ENCODE results near the gene MEIS1.

Gene MEIS1

DNA sequence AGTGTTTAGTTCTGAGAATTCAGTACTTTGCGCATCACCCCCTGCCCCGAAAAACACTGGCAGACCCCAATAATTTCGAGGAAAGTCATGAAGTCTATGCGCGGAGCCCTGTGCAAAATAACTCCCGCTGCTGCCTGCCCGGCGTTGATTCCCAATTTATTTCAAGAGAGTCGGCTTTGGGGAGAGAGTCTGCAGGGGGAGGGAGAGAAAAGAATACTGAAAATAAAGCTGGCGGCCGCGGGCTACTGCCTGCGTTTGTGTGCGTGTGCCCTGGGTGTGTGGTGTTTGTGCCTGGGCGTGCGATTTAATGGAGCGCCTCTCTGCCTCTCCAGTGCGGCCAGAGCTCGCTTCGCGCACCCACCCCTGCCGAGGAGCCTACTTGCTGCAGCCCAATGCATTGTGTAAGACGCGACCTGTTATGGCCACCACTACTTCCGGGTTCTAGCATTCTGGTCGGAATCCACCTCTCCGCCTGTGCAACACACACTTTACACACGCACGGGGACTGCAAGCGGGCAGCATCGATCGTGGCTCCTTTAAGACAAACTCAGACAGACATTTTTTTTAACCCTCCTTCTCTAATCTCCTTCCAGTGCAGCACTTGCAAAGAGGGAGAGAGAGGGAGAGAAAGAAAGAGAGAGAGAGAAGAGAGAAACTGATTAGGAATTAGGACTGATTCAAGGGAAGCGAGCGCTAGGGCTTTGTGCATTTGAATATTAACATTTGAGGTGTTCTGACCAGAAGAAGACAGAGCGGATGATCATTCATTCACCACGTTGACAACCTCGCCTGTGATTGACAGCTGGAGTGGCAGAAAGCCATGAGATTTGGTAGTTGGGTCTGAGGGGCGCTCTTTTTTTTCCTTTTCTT is at the start of gene MEIS1:
MEIS1 (plus strand) TSS at position 447 of the 870 bp plus-strand sequence. CDS start 732 bp downstream, outside the sequence.
- peak; percentile 94 to 98 (median 96) for DNase-seq

- no peak for DNase-seq
These were observed 47.7 kb upstream of the MEIS1 start for GRCh38 chr2:66387016-66387753.

DNA sequence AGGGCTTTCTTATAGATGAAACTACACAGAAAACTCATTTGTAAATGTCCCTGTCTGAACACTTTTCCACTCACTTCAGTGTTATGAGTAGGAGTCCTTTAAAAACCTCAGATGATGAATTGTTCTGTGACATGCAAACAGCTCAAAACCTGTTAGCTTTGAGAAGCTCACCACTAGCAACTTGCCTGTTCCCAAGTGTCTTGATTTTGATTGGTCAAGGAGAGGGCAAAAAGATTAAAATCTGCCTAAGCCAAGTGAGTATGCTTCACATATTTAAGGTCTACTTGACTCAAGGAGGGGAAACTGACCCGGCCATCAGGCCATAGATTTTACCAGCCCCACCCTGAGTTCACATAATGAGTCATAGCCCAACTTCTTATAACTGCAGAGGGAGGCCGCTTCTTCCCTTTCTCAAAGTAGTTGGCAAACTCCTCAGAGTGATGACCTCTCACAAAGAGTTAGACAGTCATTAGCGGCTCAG is 45.2 kb upstream of the MEIS1 start:
- DNase-seq, result peak in 2 of 3 experiments; percentile 40 to 71

DNA sequence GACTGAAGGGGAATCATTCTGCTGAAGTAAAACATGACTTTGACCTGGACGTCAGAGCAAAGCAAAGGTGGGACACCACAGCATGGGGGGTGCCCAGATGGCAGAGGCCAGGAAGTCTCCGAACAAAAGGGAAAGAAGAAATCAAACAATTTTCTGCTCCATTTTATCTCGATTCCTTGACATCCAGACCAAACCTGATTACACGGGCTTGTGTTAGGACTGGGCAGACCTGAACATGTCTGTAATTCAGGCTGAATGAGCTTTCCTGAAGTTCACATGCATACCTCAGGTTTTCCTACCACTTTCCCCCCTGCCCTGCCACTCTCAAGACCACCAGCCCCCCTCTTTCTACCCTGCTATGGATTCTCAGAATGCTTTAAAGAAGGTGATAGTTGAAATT is 44.8 kb upstream of the MEIS1 start:
- no peak for DNase-seq

DNA sequence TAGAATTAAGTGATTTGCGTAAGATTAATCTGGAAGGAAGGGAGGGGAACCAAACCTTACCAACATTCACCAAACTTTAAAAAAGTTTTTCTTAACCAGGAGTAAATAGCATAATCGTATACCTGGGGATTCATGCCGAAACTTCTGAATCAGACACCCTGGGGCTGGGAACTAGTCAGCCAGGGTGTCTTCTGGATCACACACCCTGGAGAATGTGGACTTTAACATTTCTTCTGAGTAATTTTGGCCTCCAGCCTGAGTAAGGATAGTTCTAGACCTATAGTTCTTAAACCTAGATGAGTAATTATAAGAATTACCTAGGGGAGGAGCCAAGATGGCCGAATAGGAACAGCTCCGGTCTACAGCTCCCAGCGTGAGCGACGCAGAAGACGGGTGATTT is 44.1 kb upstream of the MEIS1 start:
- DNase-seq, result peak in 2 of 3 experiments; percentile 29 to 63

- DNase-seq, result peak; percentile 6 to 81 (median 65)
These were observed 43.7 kb upstream of the MEIS1 start for GRCh38 chr2:66391240-66391639.

- no peak for DNase-seq
These were observed 29.5 kb upstream of the MEIS1 start for GRCh38 chr2:66405473-66405872.

DNA sequence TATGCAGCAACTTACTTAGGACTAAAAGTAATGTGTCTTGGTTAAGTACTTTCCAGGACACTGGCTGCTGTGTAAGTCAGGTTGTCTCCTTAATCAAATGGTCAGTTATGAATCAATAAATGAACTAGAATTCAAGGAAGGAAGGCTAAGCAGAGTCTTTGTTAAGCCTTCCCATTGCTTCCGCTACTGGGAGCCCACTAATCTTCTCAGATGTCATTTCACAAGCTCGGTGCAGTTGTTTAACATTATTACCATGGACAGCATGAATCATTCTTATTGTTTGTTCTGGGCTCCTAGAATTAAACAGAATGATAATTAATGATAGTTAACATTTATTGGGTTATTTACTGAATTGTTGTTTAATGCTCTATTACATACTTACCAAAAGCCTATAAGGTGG is 26.0 kb upstream of the MEIS1 start:
- no peak for DNase-seq

- DNase-seq, result no peak
These were observed 22.1 kb upstream of the MEIS1 start for GRCh38 chr2:66412874-66413273.

- no peak for DNase-seq
These were observed 20.0 kb upstream of the MEIS1 start for GRCh38 chr2:66414896-66415295.

DNA sequence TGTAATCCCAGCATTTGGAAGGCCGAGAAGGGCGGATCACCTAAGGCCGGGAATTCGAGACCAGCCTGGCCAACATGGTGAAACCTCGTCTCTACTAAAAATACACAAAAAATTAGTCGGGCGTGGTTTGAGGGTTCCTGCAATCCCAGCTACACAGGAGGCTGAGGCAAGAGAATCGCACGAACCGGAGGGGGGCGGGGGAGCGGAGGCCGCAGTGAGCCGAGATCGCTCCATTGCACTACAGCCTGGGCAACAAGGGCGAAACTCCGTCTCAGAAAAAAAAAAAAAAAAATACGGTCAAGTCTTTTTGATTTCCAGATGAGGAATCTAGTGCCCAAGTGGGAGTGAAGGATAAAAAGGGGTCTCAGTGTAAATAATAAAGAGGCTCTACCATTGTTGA is 16.5 kb upstream of the MEIS1 start:
- DNase-seq, result no peak

DNA sequence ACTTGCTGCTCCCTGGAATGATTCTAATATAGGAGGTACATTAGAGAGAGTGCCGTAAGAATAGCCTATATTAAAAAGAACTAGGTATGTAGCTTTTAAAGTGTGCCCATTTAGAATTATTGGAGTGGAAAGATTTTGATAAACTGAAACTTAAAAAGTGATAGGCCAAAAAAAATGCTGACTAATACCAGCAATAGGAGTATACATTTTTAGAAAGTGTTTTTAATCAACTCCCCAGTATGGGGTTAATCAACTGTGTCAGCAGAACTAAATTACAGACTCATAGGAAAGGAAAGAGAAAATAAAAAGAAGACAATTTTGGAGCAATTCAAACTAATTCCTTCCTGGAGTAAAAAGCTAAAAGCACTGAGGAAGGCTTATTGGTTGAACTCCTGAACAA is 13.3 kb upstream of the MEIS1 start:
- DNase-seq, result no peak

DNA sequence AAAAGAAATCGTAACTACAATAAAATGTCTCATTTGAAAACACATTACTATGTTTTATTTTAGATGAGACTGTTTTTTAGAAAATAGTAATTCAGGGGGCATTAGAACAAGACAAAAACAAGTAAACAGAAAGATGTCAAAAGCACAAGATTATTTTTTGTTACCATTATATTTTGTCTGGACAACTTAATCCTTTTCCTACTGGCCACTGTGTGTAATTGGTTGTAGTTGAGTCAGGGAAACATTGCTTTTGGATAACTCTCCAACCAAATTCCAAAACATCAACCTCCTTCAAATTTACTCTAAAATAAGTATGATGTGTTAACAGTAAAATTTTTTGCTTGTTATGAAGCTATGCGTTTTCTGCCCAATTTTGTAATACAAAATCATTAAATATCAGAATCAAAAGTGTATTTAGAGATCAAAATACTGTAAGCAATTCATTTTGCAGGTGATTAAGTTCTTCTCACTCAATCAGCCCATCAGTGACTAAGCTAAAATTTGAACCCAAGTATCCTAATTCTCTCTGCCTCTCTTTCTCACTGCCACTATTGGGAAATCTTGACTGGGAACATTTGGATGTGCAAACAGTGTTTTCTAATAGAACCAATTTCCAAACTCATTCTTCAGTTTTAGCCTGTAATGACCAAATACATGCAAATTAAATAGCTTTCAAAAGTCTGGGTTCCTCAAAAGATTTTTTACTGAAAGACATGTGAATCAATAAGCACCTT is 11.4 kb upstream of the MEIS1 start:
- DNase-seq, result no peak

GRCh38 chr2:66426244-66427111 is 8.4 kb upstream of the MEIS1 start:
- DNase-seq, result no peak

GRCh38 chr2:66427300-66427699 is 7.6 kb upstream of the MEIS1 start:
- no peak for DNase-seq

GRCh38 chr2:66428986-66429612 is 5.8 kb upstream of the MEIS1 start:
- DNase-seq, result peak; percentile 63 to 88 (median 80)

DNA sequence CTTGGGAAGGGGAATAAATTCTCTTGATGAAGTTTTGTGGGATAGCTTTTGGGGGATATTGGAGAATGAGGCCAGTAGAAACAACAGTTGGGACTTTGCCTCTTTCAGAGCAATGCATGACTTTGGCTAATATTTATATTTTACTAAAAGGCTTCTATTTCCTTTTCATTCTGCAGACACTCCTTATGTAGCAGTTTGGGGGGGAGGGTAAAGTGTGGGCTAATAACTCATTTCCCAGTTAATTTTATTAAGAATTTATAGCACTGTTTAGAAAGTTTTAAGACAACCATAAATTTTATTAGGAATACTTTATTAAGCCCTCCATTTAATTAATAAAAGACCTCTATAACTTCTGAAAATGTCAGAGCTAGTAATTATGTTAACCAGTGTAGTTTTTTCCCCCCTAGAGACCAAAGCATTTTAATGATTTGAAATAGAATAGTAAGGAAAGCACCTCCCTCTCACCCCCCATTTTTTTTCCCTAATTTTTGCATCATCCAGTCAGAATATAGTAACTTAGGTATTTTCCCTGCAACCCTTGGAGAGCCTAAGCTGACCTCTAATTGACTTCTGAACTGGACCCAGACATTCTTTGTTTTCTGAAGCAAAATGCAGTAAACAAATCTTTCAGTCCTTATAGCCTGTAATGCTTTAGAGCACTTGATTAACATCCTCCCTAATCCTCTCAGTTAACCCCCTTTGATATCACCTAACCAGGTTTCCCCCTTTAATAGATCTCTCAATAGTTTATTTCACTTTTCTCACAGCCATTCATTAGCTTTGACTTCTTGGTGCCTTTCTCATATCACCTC is 5.0 kb upstream of the MEIS1 start:
- no peak for DNase-seq

- peak in 1 of 3 experiments; percentile 48 for DNase-seq
These were observed 4.2 kb upstream of the MEIS1 start for GRCh38 chr2:66430505-66431273.

DNA sequence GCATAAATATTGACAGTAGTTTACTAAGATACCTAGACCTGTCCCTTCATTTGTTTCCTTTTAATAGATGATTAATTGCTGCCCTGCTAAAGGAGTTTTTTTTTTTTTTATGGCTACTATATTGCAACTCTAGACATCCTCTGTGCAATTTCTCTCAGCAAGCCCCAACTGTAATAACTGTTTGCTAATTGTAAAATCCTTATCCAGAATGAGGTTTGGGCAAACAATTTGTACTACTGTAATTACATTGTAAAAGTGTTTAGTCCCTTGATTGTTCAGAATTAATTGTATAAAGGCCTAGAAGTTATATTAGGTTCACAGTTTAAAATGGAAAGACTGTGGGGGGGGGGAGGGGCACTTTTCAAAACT is 3.7 kb upstream of the MEIS1 start:
- DNase-seq, result peak in 2 of 3 experiments; percentile 48 to 88

Measured in NCI-H1417 (cell line).